ENCODE results near the gene SSRP1.

SSRP1 gene

GRCh38 chr11:57353036-57353435 is 17.3 kb upstream of the SSRP1 start:
- no peak overlapping the region for H3K4me3 ChIP-seq (ENCODE audit: low read depth in 1 of 2, low read length in 2 of 2)
- no peak overlapping the region for H3K27ac ChIP-seq (ENCODE audit: low read length)
- TF ChIP-seq EZH2 (IDR thresholded peaks at IDR 0.05; ENCODE audit: borderline replicate concordance, low read depth, low read length, severe bottlenecking) (no peak), CTCF (IDR thresholded peaks at IDR 0.05; ENCODE audit: borderline replicate concordance, extremely low read depth, low read length, poor library complexity, severe bottlenecking) (no peak)
- H3K9me3 ChIP-seq (ENCODE audit: insufficient read depth, low read length, severe bottlenecking): no peaks in the 10 kb centered on the region
- H3K9ac ChIP-seq (ENCODE audit: low read depth, low read length): no peak overlapping the region
- H2AFZ ChIP-seq (ENCODE audit: low read depth, low read length): no peak overlapping the region
- H3K4me1 ChIP-seq (ENCODE audit: insufficient read depth, low read length): 0 out of 2 replicates have a peak, but pooled peaks cover 2% of the 10 kb centered on the region
- H3K36me3 ChIP-seq (ENCODE audit: insufficient read depth, low read length): no peaks in the 10 kb centered on the region
- H3K27me3 ChIP-seq (ENCODE audit: insufficient read depth, low read length, poor library complexity): peaks cover 20% of the 10 kb centered on the region
- ATAC-seq (ENCODE audit: insufficient read depth, low read depth) (no peak), DNase-seq (no peak)
- no peaks in the 10 kb centered on the region for H4K20me1 ChIP-seq (ENCODE audit: insufficient read depth, low read length)
- no peaks in the 10 kb centered on the region for H3K79me2 ChIP-seq (ENCODE audit: insufficient read depth, low read length)
- H3K4me2 ChIP-seq (ENCODE audit: insufficient read depth, low read length): no peak overlapping the region

- H3K79me2 ChIP-seq (ENCODE audit: insufficient read depth, low read length): no peaks in the 10 kb centered on the region
- DNase-seq (peak; percentile 66), ATAC-seq (ENCODE audit: insufficient read depth, low read depth) (peak; percentile 82)
- H3K27ac ChIP-seq (ENCODE audit: low read length): no peak overlapping the region
- H3K36me3 ChIP-seq (ENCODE audit: insufficient read depth, low read length): no peaks in the 10 kb centered on the region
- 0 out of 2 replicates have a peak overlapping the region, but pooled peaks have one; percentile 59 for H2AFZ ChIP-seq (ENCODE audit: low read depth, low read length)
- peaks cover 14% of the 10 kb centered on the region for H3K27me3 ChIP-seq (ENCODE audit: insufficient read depth, low read length, poor library complexity)
- TF ChIP-seq EZH2 (IDR thresholded peaks at IDR 0.05; ENCODE audit: borderline replicate concordance, low read depth, low read length, severe bottlenecking) (no peak), CTCF (IDR thresholded peaks at IDR 0.05; ENCODE audit: borderline replicate concordance, extremely low read depth, low read length, poor library complexity, severe bottlenecking) (peak; percentile 90)
- no peak overlapping the region for H3K4me2 ChIP-seq (ENCODE audit: insufficient read depth, low read length)
- 0 out of 2 replicates have a peak, but pooled peaks cover 2% of the 10 kb centered on the region for H3K4me1 ChIP-seq (ENCODE audit: insufficient read depth, low read length)
- no peaks in the 10 kb centered on the region; the same call in 1 of the 2 replicates for H4K20me1 ChIP-seq (ENCODE audit: insufficient read depth, low read length)
- no peaks in the 10 kb centered on the region for H3K9me3 ChIP-seq (ENCODE audit: insufficient read depth, low read length, severe bottlenecking)
- no peak overlapping the region for H3K9ac ChIP-seq (ENCODE audit: low read depth, low read length)
- H3K4me3 ChIP-seq (ENCODE audit: low read depth in 1 of 2, low read length in 2 of 2): no peak overlapping the region
These were observed 14.0 kb upstream of the SSRP1 start for GRCh38 chr11:57349491-57350274.

DNA sequence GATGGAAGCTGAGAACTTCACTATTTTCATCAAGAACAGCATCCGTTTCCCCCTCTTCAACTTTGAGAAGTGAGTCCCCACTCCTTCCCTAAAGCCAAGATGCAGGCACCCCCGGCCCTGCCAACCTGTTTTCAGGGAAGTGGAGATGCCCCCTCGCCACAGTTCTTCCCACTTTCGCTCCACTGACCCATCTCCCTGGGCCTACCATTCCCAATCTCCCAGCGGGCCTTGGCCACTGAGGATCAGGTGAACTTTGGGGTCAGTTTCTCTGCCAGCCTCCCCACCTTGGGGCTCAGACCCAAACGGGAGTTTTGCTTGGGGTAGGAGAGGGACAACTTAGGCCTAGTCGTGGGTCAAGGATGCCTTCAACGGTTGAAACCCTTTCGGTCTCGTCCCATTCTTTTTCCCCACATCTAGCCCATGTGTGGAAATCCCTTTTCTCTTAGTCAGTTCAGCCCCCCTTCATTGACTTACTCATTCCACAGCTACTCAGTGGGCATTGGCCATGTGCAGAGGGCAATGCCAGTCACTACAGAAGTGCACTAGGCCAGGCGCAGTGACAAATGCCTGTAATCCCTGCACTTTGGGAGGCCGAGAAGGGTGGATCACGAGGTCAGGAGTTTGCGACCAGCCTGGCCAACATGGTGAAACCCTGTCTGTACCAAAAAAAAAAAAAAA is 13.1 kb upstream of the SSRP1 start:
- Histone ChIP-seq H3K4me3 (ENCODE audit: low read depth in 1 of 2, low read length in 2 of 2) (no peak overlapping the region), H3K27me3 (ENCODE audit: insufficient read depth, low read length, poor library complexity) (peaks cover 11% of the 10 kb centered on the region), H3K36me3 (ENCODE audit: insufficient read depth, low read length) (no peaks in the 10 kb centered on the region), H3K4me1 (ENCODE audit: insufficient read depth, low read length) (0 out of 2 replicates have a peak, but pooled peaks cover 2% of the 10 kb centered on the region), H4K20me1 (ENCODE audit: insufficient read depth, low read length) (no peaks in the 10 kb centered on the region; the same call in 1 of the 2 replicates), H3K79me2 (ENCODE audit: insufficient read depth, low read length) (no peaks in the 10 kb centered on the region), H3K9ac (ENCODE audit: low read depth, low read length) (no peak overlapping the region), H3K9me3 (ENCODE audit: insufficient read depth, low read length, severe bottlenecking) (no peaks in the 10 kb centered on the region), H3K4me2 (ENCODE audit: insufficient read depth, low read length) (no peak overlapping the region), H2AFZ (ENCODE audit: low read depth, low read length) (no peak overlapping the region), H3K27ac (ENCODE audit: low read length) (no peak overlapping the region)
- ATAC-seq (ENCODE audit: insufficient read depth, low read depth) (no peak), DNase-seq (no peak)
- TF ChIP-seq CTCF (IDR thresholded peaks at IDR 0.05; ENCODE audit: borderline replicate concordance, extremely low read depth, low read length, poor library complexity, severe bottlenecking) (no peak), EZH2 (IDR thresholded peaks at IDR 0.05; ENCODE audit: borderline replicate concordance, low read depth, low read length, severe bottlenecking) (no peak)
